Measurements from ENCODE around the gene LIMS2.

LIMS2 gene

GRCh38 chr2:127659408-127660290, 15.7 kb downstream of the LIMS2 start:
- no peaks in the 10 kb centered on the region for H3K9me3 ChIP-seq (ENCODE audit: control insufficient read depth in 5 of 5, low read length in 5 of 5)
- H3K36me3 ChIP-seq (ENCODE audit: control insufficient read depth in 5 of 5, insufficient read depth in 5 of 5, low read length in 5 of 5): peaks cover 0 to 17% (median 6%) of the 10 kb centered on the region in 5 donors
- peaks cover 15 to 91% (median 67%) of the 10 kb centered on the region in 5 donors for H3K4me1 ChIP-seq (ENCODE audit: control insufficient read depth in 5 of 5, insufficient read depth in 5 of 5, low read length in 5 of 5)
- H3K27me3 ChIP-seq (ENCODE audit: control insufficient read depth in 5 of 5, insufficient read depth in 4 of 5, low read length in 5 of 5): peaks cover 2 to 9% (median 5%) of the 10 kb centered on the region in 5 donors
- H3K27ac ChIP-seq (ENCODE audit: low read depth, low read length): peak overlapping the region; percentile 72
- H3K9ac ChIP-seq (ENCODE audit: low read length in 5 of 5): no peak overlapping the region
- peak overlapping the region in 2 of 5 donors; percentile 16 to 30 for H3K4me3 ChIP-seq (ENCODE audit: low read depth in 1 of 5, low read length in 5 of 5)

GRCh38 chr2:127658641-127659407, 16.5 kb downstream of the LIMS2 start:
- peaks cover 0 to 8% (median 4%) of the 10 kb centered on the region in 5 donors for H3K27me3 ChIP-seq (ENCODE audit: control insufficient read depth in 5 of 5, insufficient read depth in 4 of 5, low read length in 5 of 5)
- H3K9ac ChIP-seq (ENCODE audit: low read length in 5 of 5): peak overlapping the region in 1 of 5 donors; percentile 30
- peaks cover 0 to 25% (median 14%) of the 10 kb centered on the region in 5 donors for H3K36me3 ChIP-seq (ENCODE audit: control insufficient read depth in 5 of 5, insufficient read depth in 5 of 5, low read length in 5 of 5)
- peak overlapping the region; percentile 72 for H3K27ac ChIP-seq (ENCODE audit: low read depth, low read length)
- peak overlapping the region in 1 of 5 donors; percentile 26 for H3K4me3 ChIP-seq (ENCODE audit: low read depth in 1 of 5, low read length in 5 of 5)
- no peaks in the 10 kb centered on the region for H3K9me3 ChIP-seq (ENCODE audit: control insufficient read depth in 5 of 5, low read length in 5 of 5)
- peaks cover 15 to 90% (median 63%) of the 10 kb centered on the region in 5 donors for H3K4me1 ChIP-seq (ENCODE audit: control insufficient read depth in 5 of 5, insufficient read depth in 5 of 5, low read length in 5 of 5)

DNA sequence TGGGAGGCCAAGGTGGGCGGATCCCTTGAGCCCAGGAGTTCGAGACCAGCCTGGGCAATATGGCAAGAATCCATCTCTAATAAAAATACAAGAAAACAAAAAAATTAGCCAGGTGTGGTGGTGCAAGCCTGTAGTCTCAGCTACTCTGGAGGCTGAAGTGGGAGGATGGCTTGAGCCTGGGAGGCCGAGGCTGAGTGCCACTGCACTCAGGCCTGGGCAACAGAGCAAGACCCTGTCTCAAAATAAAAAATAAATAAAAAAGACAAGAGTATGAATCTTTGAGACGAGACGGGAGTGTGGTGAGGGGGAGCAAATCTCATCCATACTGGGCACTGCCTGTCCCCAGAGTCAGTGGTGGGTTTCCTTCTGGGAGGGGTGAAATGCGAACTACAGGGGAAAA, 17.2 kb downstream of the LIMS2 start:
- H3K4me3 ChIP-seq (ENCODE audit: low read depth in 1 of 5, low read length in 5 of 5): no peak overlapping the region
- H3K9me3 ChIP-seq (ENCODE audit: control insufficient read depth in 5 of 5, low read length in 5 of 5): no peaks in the 10 kb centered on the region
- H3K27ac ChIP-seq (ENCODE audit: low read depth, low read length): peak overlapping the region; percentile 72
- H3K36me3 ChIP-seq (ENCODE audit: control insufficient read depth in 5 of 5, insufficient read depth in 5 of 5, low read length in 5 of 5): peaks cover 0 to 31% (median 19%) of the 10 kb centered on the region in 5 donors
- peaks cover 15 to 89% (median 56%) of the 10 kb centered on the region in 5 donors for H3K4me1 ChIP-seq (ENCODE audit: control insufficient read depth in 5 of 5, insufficient read depth in 5 of 5, low read length in 5 of 5)
- H3K27me3 ChIP-seq (ENCODE audit: control insufficient read depth in 5 of 5, insufficient read depth in 4 of 5, low read length in 5 of 5): peaks cover 0 to 3% (median 1%) of the 10 kb centered on the region in 5 donors
- H3K9ac ChIP-seq (ENCODE audit: low read length in 5 of 5): peak overlapping the region in 1 of 5 donors; percentile 30

- Histone ChIP-seq H3K9me3 (ENCODE audit: control insufficient read depth in 5 of 5, low read length in 5 of 5) (no peaks in the 10 kb centered on the region), H3K27me3 (ENCODE audit: control insufficient read depth in 5 of 5, insufficient read depth in 4 of 5, low read length in 5 of 5) (no peaks in the 10 kb centered on the region), H3K36me3 (ENCODE audit: control insufficient read depth in 5 of 5, insufficient read depth in 5 of 5, low read length in 5 of 5) (peaks cover 0 to 40% (median 24%) of the 10 kb centered on the region in 5 donors), H3K4me3 (ENCODE audit: low read depth in 1 of 5, low read length in 5 of 5) (no peak overlapping the region), H3K9ac (ENCODE audit: low read length in 5 of 5) (no peak overlapping the region), H3K27ac (ENCODE audit: low read depth, low read length) (no peak overlapping the region), H3K4me1 (ENCODE audit: control insufficient read depth in 5 of 5, insufficient read depth in 5 of 5, low read length in 5 of 5) (peaks cover 12 to 91% (median 57%) of the 10 kb centered on the region in 5 donors)
These were observed 18.1 kb downstream of the LIMS2 start for GRCh38 chr2:127657232-127657595.

GRCh38 chr2:127656569-127657231, 18.6 kb downstream of the LIMS2 start:
- Histone ChIP-seq H3K9ac (ENCODE audit: low read length in 5 of 5) (no peak overlapping the region), H3K4me1 (ENCODE audit: control insufficient read depth in 5 of 5, insufficient read depth in 5 of 5, low read length in 5 of 5) (peaks cover 10 to 91% (median 55%) of the 10 kb centered on the region in 5 donors), H3K27me3 (ENCODE audit: control insufficient read depth in 5 of 5, insufficient read depth in 4 of 5, low read length in 5 of 5) (no peaks in the 10 kb centered on the region), H3K9me3 (ENCODE audit: control insufficient read depth in 5 of 5, low read length in 5 of 5) (no peaks in the 10 kb centered on the region), H3K4me3 (ENCODE audit: low read depth in 1 of 5, low read length in 5 of 5) (no peak overlapping the region), H3K36me3 (ENCODE audit: control insufficient read depth in 5 of 5, insufficient read depth in 5 of 5, low read length in 5 of 5) (peaks cover 0 to 44% (median 24%) of the 10 kb centered on the region in 5 donors), H3K27ac (ENCODE audit: low read depth, low read length) (no peak overlapping the region)

- Histone ChIP-seq H3K9ac (ENCODE audit: low read length in 5 of 5) (peak overlapping the region in 1 of 5 donors; percentile 29), H3K9me3 (ENCODE audit: control insufficient read depth in 5 of 5, low read length in 5 of 5) (no peaks in the 10 kb centered on the region), H3K36me3 (ENCODE audit: control insufficient read depth in 5 of 5, insufficient read depth in 5 of 5, low read length in 5 of 5) (peaks cover 0 to 54% (median 30%) of the 10 kb centered on the region in 5 donors), H3K4me3 (ENCODE audit: low read depth in 1 of 5, low read length in 5 of 5) (no peak overlapping the region), H3K4me1 (ENCODE audit: control insufficient read depth in 5 of 5, insufficient read depth in 5 of 5, low read length in 5 of 5) (peaks cover 3 to 91% (median 43%) of the 10 kb centered on the region in 5 donors), H3K27me3 (ENCODE audit: control insufficient read depth in 5 of 5, insufficient read depth in 4 of 5, low read length in 5 of 5) (no peaks in the 10 kb centered on the region), H3K27ac (ENCODE audit: low read depth, low read length) (peak overlapping the region; percentile 13)
These were observed 19.9 kb downstream of the LIMS2 start for GRCh38 chr2:127655209-127656073.

GRCh38 chr2:127654838-127655175, 20.5 kb downstream of the LIMS2 start:
- H3K4me3 ChIP-seq (ENCODE audit: low read depth in 1 of 5, low read length in 5 of 5): no peak overlapping the region

DNA sequence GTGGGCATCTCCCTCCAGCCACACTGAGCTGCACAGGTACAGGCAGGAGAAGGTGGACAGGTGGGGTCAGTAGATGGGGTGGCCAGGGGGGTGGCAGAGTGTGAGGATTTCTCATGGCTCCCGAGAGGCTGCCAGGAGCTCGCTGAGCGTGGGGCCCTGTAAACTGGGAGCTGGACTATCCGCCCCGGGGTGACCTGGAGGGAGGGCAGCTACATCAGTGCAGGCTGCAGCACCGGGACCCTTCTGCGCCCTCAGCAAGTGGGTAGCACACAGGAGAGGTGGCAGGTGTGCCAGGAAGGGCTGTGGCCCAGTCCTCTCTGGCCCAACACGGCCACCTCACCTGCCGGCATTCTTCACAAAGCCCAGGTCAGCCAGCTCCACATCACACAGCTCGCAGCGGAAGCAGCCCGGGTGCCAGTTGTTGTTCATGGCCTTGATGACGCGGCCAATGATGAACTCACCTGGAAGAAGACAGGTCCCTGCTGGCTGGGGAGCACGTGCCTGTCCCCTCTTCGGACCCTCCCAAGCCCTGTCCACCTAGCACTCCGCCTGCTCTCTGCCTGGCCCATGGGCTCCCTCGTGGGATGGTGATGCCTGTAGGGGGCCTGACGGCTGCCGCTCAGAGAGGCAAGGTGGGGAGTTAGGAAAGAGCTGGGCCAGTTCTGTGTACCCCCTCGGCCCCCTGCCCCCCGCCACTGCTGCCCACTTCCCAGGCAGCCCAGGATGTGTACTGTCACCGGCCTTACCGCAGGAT, 21.1 kb downstream of the LIMS2 start:
- Histone ChIP-seq H3K9me3 (ENCODE audit: control insufficient read depth in 5 of 5, low read length in 5 of 5) (no peaks in the 10 kb centered on the region), H3K4me3 (ENCODE audit: low read depth in 1 of 5, low read length in 5 of 5) (no peak overlapping the region), H3K27me3 (ENCODE audit: control insufficient read depth in 5 of 5, insufficient read depth in 4 of 5, low read length in 5 of 5) (no peaks in the 10 kb centered on the region), H3K9ac (ENCODE audit: low read length in 5 of 5) (no peak overlapping the region), H3K27ac (ENCODE audit: low read depth, low read length) (no peak overlapping the region), H3K36me3 (ENCODE audit: control insufficient read depth in 5 of 5, insufficient read depth in 5 of 5, low read length in 5 of 5) (peaks cover 0 to 57% (median 30%) of the 10 kb centered on the region in 5 donors), H3K4me1 (ENCODE audit: control insufficient read depth in 5 of 5, insufficient read depth in 5 of 5, low read length in 5 of 5) (peaks cover 5 to 91% (median 44%) of the 10 kb centered on the region in 5 donors)

More at GRCh38 chr2:127654838-127655175, 20.5 kb downstream of the LIMS2 start:
- H3K9ac ChIP-seq (ENCODE audit: low read length in 5 of 5): no peak overlapping the region
- H3K27me3 ChIP-seq (ENCODE audit: control insufficient read depth in 5 of 5, insufficient read depth in 4 of 5, low read length in 5 of 5): no peaks in the 10 kb centered on the region
- no peak overlapping the region for H3K27ac ChIP-seq (ENCODE audit: low read depth, low read length)
- peaks cover 3 to 91% (median 42%) of the 10 kb centered on the region in 5 donors for H3K4me1 ChIP-seq (ENCODE audit: control insufficient read depth in 5 of 5, insufficient read depth in 5 of 5, low read length in 5 of 5)
- H3K36me3 ChIP-seq (ENCODE audit: control insufficient read depth in 5 of 5, insufficient read depth in 5 of 5, low read length in 5 of 5): peaks cover 0 to 57% (median 30%) of the 10 kb centered on the region in 5 donors
- no peaks in the 10 kb centered on the region for H3K9me3 ChIP-seq (ENCODE audit: control insufficient read depth in 5 of 5, low read length in 5 of 5)
